ENCODE results near the gene CFAP69.
"Not testable (repeated sequence)": the region's sequence is repeated elsewhere in the genome, so short reads cannot be mapped to it uniquely, and the experiment has no call there.

Gene CFAP69

DNA sequence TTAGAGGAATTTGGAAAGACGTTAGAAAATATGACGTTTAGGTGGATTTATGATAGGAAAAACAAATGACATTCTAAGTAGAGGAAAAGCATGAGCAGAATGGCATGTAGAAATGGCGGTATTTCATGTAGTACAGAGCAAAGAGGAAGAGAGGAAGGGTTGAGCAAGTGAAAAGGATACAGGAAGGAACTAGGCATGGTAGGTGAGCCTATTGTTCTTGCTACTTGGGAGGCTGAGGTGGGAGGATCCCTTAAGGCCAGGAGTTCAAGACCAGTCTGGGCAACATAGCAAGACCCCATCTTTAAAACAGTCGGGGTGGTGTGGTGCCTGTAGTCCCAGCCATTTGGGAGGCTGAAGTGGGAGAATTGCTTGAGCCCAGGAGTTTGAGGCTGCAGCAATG is 102.8 kb downstream of the CFAP69 start:
- DNase-seq, result no peak

DNA sequence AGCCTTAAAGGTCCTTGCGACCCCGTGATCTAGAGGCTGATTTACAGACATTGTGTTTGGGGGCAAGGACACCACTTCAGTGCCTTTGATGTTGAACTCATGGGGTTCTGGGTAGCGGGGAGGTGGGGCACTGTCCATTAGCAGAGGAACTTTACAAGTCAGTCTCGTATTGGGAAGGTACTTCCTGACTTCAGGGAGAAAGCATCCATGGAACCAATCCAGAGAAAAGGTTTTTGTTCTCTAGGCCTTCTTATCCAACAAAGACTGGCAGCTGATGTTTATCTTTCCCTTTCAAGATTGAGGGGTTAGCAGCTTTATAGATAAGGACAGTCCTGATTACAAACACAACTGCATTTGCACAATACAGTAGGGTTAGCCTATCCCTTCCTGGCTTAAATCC is 104.3 kb downstream of the CFAP69 start:
- no peak for DNase-seq

DNA sequence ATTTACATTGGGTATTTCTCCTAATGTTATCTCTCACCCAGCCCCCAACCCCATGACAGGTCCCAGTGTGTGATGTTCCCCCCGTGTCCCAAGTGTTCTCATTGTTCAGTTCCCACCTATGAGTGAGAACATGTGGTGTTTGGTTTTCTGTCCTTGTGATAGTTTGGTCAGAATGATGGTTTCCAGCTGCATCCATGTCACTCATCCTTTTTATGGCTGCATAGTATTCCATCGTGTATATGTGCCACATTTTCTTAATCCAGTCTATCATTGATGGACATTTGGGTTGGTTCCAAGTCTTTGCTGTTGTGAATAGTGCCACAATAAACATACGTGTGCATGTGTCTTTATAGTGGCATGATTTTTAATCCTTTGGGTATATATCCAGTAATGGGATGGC is 105.1 kb downstream of the CFAP69 start:
- not testable (repeated sequence) for DNase-seq

DNA sequence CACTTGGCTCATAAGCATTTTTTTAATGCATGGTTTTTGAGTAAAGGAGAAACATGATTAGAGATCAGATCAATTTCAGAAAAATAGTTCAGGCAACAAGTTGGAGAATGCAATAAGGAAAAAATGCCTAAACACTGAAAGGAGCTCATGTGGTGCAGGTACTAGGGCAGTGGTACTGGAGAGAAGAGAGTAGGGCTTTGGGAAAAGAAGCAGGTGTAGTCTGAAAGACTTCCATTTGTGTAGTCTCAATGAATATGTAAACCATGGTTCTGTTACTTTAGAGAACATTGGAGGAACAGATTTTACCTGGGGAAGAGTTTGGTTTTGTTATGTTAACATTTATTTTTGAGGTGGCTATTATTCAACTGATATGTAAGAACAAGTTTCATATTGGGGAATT is 107.0 kb downstream of the CFAP69 start:
- DNase-seq, result no peak
